Measurements from ENCODE around the gene TNRC6B. TPM values are rescaled to one million over a fixed set of nuclear protein-coding genes. Genes with fewer than 3 reads are reported as not detected.

TNRC6B gene
- total RNA-seq, 1 donor from 2014 or later = 60.0 TPM

DNA sequence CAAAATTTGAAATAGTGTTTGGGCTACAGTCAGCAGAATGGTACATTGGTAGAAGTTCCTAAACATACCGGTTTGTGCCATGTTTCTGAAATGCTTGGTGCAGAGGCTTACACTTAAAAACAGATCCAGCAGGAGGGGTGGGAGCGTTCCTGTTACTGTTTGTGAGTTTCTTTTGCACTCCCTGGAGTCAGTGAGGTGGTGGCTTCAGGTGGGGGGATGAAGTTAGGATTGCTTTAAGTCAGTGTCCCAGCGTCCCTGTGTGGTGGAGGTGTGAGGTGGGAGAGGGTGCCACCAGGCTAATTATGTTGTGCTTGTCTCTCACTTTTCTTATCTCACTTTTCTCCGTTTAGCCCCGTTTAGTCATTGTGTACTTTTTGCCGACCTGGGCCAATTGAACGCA is 9.7 kb downstream of the TNRC6B start:
- peaks cover 5% of the 10 kb centered on the region for H3K9me3 Mint-ChIP-seq
- DNase-seq (ENCODE audit: low spot score) = no peak
- no peak overlapping the region for H3K4me3 Mint-ChIP-seq
- Histone ChIP-seq H3K4me2 (peak overlapping the region; percentile 22), H3K27ac (no peak overlapping the region), H4K20me1 (ENCODE audit: low read depth) (peaks cover 100% of the 10 kb centered on the region), H3K27me3 (no peaks in the 10 kb centered on the region), H3F3A (ENCODE audit: low read depth) (peaks cover 18% of the 10 kb centered on the region), H3K4me3 (no peak overlapping the region), H2AFZ (replicated peaks) (no peak overlapping the region), H3K4me1 (peaks cover 37% of the 10 kb centered on the region), H3K9ac (no peak overlapping the region), H3K79me2 (ENCODE audit: low read depth) (peaks cover 100% of the 10 kb centered on the region), H3K9me3 (ENCODE audit: low read depth) (no peaks in the 10 kb centered on the region), H3K36me3 (no peaks in the 10 kb centered on the region)
- H3K27me3 Mint-ChIP-seq (ENCODE audit: insufficient read depth, low read depth) = peaks cover 3% of the 10 kb centered on the region
- peaks cover 24% of the 10 kb centered on the region for H3K36me3 Mint-ChIP-seq
- H3K27ac Mint-ChIP-seq = no peak overlapping the region
- peaks cover 20% of the 10 kb centered on the region for H3K4me1 Mint-ChIP-seq
- TF ChIP-seq EZH2phosphoT487 (IDR thresholded peaks at IDR 0.05) = no peak
- TF ChIP-seq EZH2 (IDR thresholded peaks at IDR 0.05) = no peak
- TF ChIP-seq, protein P1, sequence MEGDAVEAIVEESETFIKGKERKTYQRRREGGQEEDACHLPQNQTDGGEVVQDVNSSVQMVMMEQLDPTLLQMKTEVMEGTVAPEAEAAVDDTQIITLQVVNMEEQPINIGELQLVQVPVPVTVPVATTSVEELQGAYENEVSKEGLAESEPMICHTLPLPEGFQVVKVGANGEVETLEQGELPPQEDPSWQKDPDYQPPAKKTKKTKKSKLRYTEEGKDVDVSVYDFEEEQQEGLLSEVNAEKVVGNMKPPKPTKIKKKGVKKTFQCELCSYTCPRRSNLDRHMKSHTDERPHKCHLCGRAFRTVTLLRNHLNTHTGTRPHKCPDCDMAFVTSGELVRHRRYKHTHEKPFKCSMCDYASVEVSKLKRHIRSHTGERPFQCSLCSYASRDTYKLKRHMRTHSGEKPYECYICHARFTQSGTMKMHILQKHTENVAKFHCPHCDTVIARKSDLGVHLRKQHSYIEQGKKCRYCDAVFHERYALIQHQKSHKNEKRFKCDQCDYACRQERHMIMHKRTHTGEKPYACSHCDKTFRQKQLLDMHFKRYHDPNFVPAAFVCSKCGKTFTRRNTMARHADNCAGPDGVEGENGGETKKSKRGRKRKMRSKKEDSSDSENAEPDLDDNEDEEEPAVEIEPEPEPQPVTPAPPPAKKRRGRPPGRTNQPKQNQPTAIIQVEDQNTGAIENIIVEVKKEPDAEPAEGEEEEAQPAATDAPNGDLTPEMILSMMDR (IDR thresholded peaks at IDR 0.05) = no peak

DNA sequence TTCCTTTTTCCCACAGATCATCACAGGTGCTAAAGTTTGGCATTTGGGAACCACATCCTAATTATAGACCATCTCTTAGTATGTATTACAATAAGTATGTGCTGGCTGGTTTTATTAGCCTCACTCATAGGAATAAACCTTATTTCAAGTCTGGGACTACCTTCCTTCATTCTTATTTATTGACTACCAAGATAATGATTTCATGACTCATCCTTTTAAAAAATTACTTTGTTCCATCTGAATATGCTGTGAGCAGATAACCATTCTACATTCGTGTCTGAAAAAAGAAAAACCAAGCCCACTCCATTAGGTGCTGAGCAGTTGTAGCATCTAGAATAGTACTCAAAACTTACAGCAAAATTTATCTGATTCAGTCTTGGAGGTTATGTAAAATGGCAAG is 12.3 kb downstream of the TNRC6B start:
- no peak overlapping the region for H3K27ac ChIP-seq
- H3K36me3 ChIP-seq = no peaks in the 10 kb centered on the region
- H3K9me3 Mint-ChIP-seq = no peaks in the 10 kb centered on the region
- H3K4me3 Mint-ChIP-seq = no peak overlapping the region
- H3K4me3 ChIP-seq = no peak overlapping the region
- no peaks in the 10 kb centered on the region for H3K27me3 ChIP-seq
- H3K9ac ChIP-seq = no peak overlapping the region
- H3K4me2 ChIP-seq = no peak overlapping the region
- H3F3A ChIP-seq (ENCODE audit: low read depth) = peaks cover 35% of the 10 kb centered on the region
- peaks cover 17% of the 10 kb centered on the region for H3K36me3 Mint-ChIP-seq
- no peak for DNase-seq (ENCODE audit: low spot score)
- no peaks in the 10 kb centered on the region for H3K9me3 ChIP-seq (ENCODE audit: low read depth)
- H3K4me1 ChIP-seq = peaks cover 51% of the 10 kb centered on the region
- H3K4me1 Mint-ChIP-seq = peaks cover 22% of the 10 kb centered on the region
- no peak overlapping the region for H3K27ac Mint-ChIP-seq
- TF ChIP-seq EZH2 (IDR thresholded peaks at IDR 0.05) = no peak
- TF ChIP-seq EZH2phosphoT487 (IDR thresholded peaks at IDR 0.05) = no peak
- TF ChIP-seq, protein P1 (IDR thresholded peaks at IDR 0.05) = no peak
- peaks cover 100% of the 10 kb centered on the region for H3K79me2 ChIP-seq (ENCODE audit: low read depth)
- peaks cover 100% of the 10 kb centered on the region for H4K20me1 ChIP-seq (ENCODE audit: low read depth)
- H3K27me3 Mint-ChIP-seq (ENCODE audit: insufficient read depth, low read depth) = peaks cover 3% of the 10 kb centered on the region
- no peak overlapping the region for H2AFZ ChIP-seq (replicated peaks)

DNA sequence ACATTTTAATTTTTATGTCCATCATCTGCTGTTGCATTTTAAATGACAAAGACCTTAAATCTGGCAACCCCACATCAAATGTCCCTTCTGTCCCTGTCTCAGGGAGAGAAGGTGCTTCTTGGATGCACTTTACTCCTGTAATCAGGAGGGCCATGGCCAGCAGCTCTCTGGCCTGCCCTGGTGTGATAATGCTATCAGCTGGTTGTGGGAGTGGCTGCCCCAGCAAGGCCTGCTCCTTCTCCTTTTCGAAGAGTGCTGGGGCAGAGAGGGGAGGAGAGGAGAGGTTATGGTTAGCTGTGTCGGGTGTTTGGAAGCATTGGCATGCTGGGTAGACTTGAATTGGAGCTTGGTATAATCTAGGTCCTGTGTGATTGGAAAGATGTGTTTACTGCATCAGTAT is 12.8 kb downstream of the TNRC6B start:
- H3K27me3 ChIP-seq = no peaks in the 10 kb centered on the region
- H3K27me3 Mint-ChIP-seq (ENCODE audit: insufficient read depth, low read depth) = peaks cover 3% of the 10 kb centered on the region
- no peak overlapping the region for H3K4me3 ChIP-seq
- no peak overlapping the region for H3K4me3 Mint-ChIP-seq
- peaks cover 13% of the 10 kb centered on the region for H3K36me3 Mint-ChIP-seq
- peaks cover 22% of the 10 kb centered on the region for H3K4me1 Mint-ChIP-seq
- TF ChIP-seq, protein P1 (IDR thresholded peaks at IDR 0.05) = no peak
- no peak for TF ChIP-seq EZH2 (IDR thresholded peaks at IDR 0.05)
- TF ChIP-seq EZH2phosphoT487 (IDR thresholded peaks at IDR 0.05) = no peak
- no peak overlapping the region for H3K4me2 ChIP-seq
- no peak overlapping the region for H3K27ac ChIP-seq
- no peak for DNase-seq (ENCODE audit: low spot score)
- peaks cover 100% of the 10 kb centered on the region for H4K20me1 ChIP-seq (ENCODE audit: low read depth)
- peaks cover 35% of the 10 kb centered on the region for H3F3A ChIP-seq (ENCODE audit: low read depth)
- no peak overlapping the region for H3K27ac Mint-ChIP-seq
- no peak overlapping the region for H2AFZ ChIP-seq (replicated peaks)
- H3K4me1 ChIP-seq = peaks cover 51% of the 10 kb centered on the region
- no peaks in the 10 kb centered on the region for H3K9me3 ChIP-seq (ENCODE audit: low read depth)
- no peaks in the 10 kb centered on the region for H3K9me3 Mint-ChIP-seq
- no peak overlapping the region for H3K9ac ChIP-seq
- H3K36me3 ChIP-seq = no peaks in the 10 kb centered on the region
- peaks cover 100% of the 10 kb centered on the region for H3K79me2 ChIP-seq (ENCODE audit: low read depth)

All from neural progenitor cell (in vitro differentiated cells).